Tibial nerve (tissue), 4 donors: ENCODE measurements around the gene RBKS.

Experiments used
- EP300 ChIP-seq, 2 donors: sonication (generic); formaldehyde crosslinking; IDR thresholded peaks; one replicate each; pipeline ENCODE4 v1.6.1; 2017; ENCODE audit warnings: antibody characterized with exemption in 2 of 2, mild to moderate bottlenecking in 1 of 2
- POLR2A ChIP-seq, 2 donors: fragments of 450-650 bp; IDR thresholded peaks; one replicate each; pipeline ENCODE4 v1.6.1; 2017; ENCODE audit warnings: antibody characterized with exemption in 2 of 2, mild to moderate bottlenecking in 2 of 2, moderate library complexity in 2 of 2
- TF ChIP-seq, protein P1 (sequence below), 5 experiments: fragments of 200-600 bp in 3 of 5; fragments of 450-650 bp in 2 of 5; sonication (generic) in 3 of 5; IDR thresholded peaks; one replicate each; pipeline ENCODE4 v1.5.1; 2016 to 2019; ENCODE audit warnings: antibody characterized with exemption in 5 of 5, mild to moderate bottlenecking in 3 of 5, moderate library complexity in 2 of 5

DNA sequence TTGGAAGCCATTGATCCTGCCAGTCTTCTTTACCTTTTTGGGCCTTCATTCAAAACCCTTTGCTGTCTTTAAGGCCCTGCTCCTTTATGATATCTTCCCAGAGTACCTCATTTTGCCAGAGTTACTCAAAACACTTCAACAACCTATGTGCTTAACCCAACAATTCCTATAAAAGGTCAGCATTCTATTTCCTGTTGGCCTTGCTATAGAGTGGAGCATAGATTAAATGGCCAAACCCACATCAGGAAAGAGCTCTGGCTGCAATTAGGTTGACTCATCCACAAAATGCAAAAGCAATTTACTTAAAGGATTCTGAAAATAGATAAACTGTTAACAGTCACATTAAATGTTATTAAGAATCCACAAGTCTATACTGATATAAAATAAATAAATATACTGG is 97.4 kb downstream of the RBKS start:
- TF ChIP-seq EP300 (IDR thresholded peaks at IDR 0.05) = no peak
- TF ChIP-seq, protein P1, sequence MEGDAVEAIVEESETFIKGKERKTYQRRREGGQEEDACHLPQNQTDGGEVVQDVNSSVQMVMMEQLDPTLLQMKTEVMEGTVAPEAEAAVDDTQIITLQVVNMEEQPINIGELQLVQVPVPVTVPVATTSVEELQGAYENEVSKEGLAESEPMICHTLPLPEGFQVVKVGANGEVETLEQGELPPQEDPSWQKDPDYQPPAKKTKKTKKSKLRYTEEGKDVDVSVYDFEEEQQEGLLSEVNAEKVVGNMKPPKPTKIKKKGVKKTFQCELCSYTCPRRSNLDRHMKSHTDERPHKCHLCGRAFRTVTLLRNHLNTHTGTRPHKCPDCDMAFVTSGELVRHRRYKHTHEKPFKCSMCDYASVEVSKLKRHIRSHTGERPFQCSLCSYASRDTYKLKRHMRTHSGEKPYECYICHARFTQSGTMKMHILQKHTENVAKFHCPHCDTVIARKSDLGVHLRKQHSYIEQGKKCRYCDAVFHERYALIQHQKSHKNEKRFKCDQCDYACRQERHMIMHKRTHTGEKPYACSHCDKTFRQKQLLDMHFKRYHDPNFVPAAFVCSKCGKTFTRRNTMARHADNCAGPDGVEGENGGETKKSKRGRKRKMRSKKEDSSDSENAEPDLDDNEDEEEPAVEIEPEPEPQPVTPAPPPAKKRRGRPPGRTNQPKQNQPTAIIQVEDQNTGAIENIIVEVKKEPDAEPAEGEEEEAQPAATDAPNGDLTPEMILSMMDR (IDR thresholded peaks at IDR 0.05) = no peak
- no peak for TF ChIP-seq POLR2A (IDR thresholded peaks at IDR 0.05)
